HepG2 (cell line): ENCODE results near the gene ZNF48. TPM values are rescaled to one million over a fixed set of nuclear protein-coding genes. Genes with fewer than 3 reads are reported as not detected.

Source experiments
- polyA plus RNA-seq, 8 experiments: library from polyadenylated mRNA; depleted of rRNA in 3 of 8; stranded (reverse) in 7 of 8; unstranded in 1 of 8; fragments of >200 nt; fragmentation: Illumina TruSeq in 4 of 8; extraction: Trizol in 4 of 8; gene quantifications; 2 replicates each; pipeline versions ENCODE4 v1.2.1 to v1.2.3, GENCODE V29; 2011 to 2016; ENCODE audit warnings: low read depth in 4 of 8, missing spikeins in 1 of 8, mixed read lengths in 1 of 8; ENCODE audit not compliant: insufficient read depth in 1 of 8
- small RNA-seq, 3 experiments: library from RNA; depleted of rRNA; stranded (forward); fragments of <200 nt; gene quantifications; one replicate each; pipeline ENCODE3, GENCODE V24; 2012; ENCODE audit warnings: low read depth in 2 of 3, low replicate concordance in 1 of 3; ENCODE audit not compliant: insufficient read length in 3 of 3, insufficient read depth in 2 of 3
- total RNA-seq, 5 experiments: library from RNA; depleted of rRNA; stranded (reverse); fragments of >200 nt; fragmentation: Illumina TruSeq; extraction: Trizol; gene quantifications; 2 replicates each; pipeline ENCODE4 v1.2.3, GENCODE V29; 2016; ENCODE audit warnings: low read depth in 1 of 5

Gene ZNF48
- total and polyA plus RNA-seq, 2 of the 13 experiments (the other 11 are each of a cell fraction or from before 2014, with no cell fraction given): 9.9 to 12.3 TPM

Small RNA genes within 50 kb of the gene (small RNA-seq; reads per million reads assigned to genes)
- gene RF00406: 0.65 to 3.2 (median 2.9) reads per million in 3 experiments

Other genes starting within 250 kb of the ZNF48 start
- 5.4 and 6.5 TPM in 2 replicates for gene CORO1A, start 211.8 kb upstream of the ZNF48 start, total RNA-seq (2016; rRNA removed; fragmentation: Illumina TruSeq; extraction: Trizol)
- gene CORO1A, start 211.8 kb upstream of the ZNF48 start, polyA plus RNA-seq (2011; rRNA removed): 9.5 and 12.9 TPM in 2 replicates
- gene BOLA2B, start 201.8 kb upstream of the ZNF48 start, total RNA-seq (2016; rRNA removed; fragmentation: Illumina TruSeq; extraction: Trizol): 295 and 354 TPM in 2 replicates
- 63.8 and 97.0 TPM in 2 replicates for gene BOLA2B, start 201.8 kb upstream of the ZNF48 start, polyA plus RNA-seq (2011; rRNA removed)
- gene SLX1A, start 201.5 kb upstream of the ZNF48 start, total RNA-seq (2016; rRNA removed; fragmentation: Illumina TruSeq; extraction: Trizol): 13.4 and 37.1 TPM in 2 replicates
- 9.1 and 12.0 TPM in 2 replicates for gene SLX1A, start 201.5 kb upstream of the ZNF48 start, polyA plus RNA-seq (2011; rRNA removed)
- gene SULT1A3, start 196.2 kb upstream of the ZNF48 start, total RNA-seq (2016; rRNA removed; fragmentation: Illumina TruSeq; extraction: Trizol): 20.7 and 28.3 TPM in 2 replicates
- gene SULT1A3, start 196.2 kb upstream of the ZNF48 start, polyA plus RNA-seq (2011; rRNA removed): 15.4 and 21.0 TPM in 2 replicates
- 1.00 and 1.3 TPM in 2 replicates for gene NPIPB13, start 146.9 kb upstream of the ZNF48 start, total RNA-seq (2016; rRNA removed; fragmentation: Illumina TruSeq; extraction: Trizol)
- 2.7 and 4.4 TPM in 2 replicates for gene NPIPB13, start 146.9 kb upstream of the ZNF48 start, polyA plus RNA-seq (2011; rRNA removed)
- gene CD2BP2, start 40.1 kb upstream of the ZNF48 start, total RNA-seq (2016; rRNA removed; fragmentation: Illumina TruSeq; extraction: Trizol): 54.6 and 69.9 TPM in 2 replicates
- 24.9 and 27.3 TPM in 2 replicates for gene CD2BP2, start 40.1 kb upstream of the ZNF48 start, polyA plus RNA-seq (2011; rRNA removed)
- 20.8 and 24.8 TPM in 2 replicates for gene TBC1D10B, start 24.9 kb upstream of the ZNF48 start, total RNA-seq (2016; rRNA removed; fragmentation: Illumina TruSeq; extraction: Trizol)
- gene TBC1D10B, start 24.9 kb upstream of the ZNF48 start, polyA plus RNA-seq (2011; rRNA removed): 15.7 and 16.4 TPM in 2 replicates
- not detected in 2 replicates for gene MYL11, start 20.6 kb upstream of the ZNF48 start, total RNA-seq (2016; rRNA removed; fragmentation: Illumina TruSeq; extraction: Trizol)
- gene MYL11, start 20.6 kb upstream of the ZNF48 start, polyA plus RNA-seq (2011; rRNA removed): not detected in 2 replicates
- gene SEPTIN1, start 12.9 kb upstream of the ZNF48 start, total RNA-seq (2016; rRNA removed; fragmentation: Illumina TruSeq; extraction: Trizol): 0.18 and 0.27 TPM in 2 replicates
- gene SEPTIN1, start 12.9 kb upstream of the ZNF48 start, polyA plus RNA-seq (2011; rRNA removed): 0.67 and 0.94 TPM in 2 replicates
- 10.9 and 11.8 TPM in 2 replicates for gene ZNF771, start 12.2 kb downstream of the ZNF48 start, total RNA-seq (2016; rRNA removed; fragmentation: Illumina TruSeq; extraction: Trizol)
- 5.0 and 5.4 TPM in 2 replicates for gene ZNF771, start 12.2 kb downstream of the ZNF48 start, polyA plus RNA-seq (2011; rRNA removed)
- gene DCTPP1, start 34.6 kb downstream of the ZNF48 start, total RNA-seq (2016; rRNA removed; fragmentation: Illumina TruSeq; extraction: Trizol): 74.4 and 105 TPM in 2 replicates
- gene DCTPP1, start 34.6 kb downstream of the ZNF48 start, polyA plus RNA-seq (2011; rRNA removed): 52.9 and 54.8 TPM in 2 replicates
- gene SEPHS2, start 50.5 kb downstream of the ZNF48 start, total RNA-seq (2016; rRNA removed; fragmentation: Illumina TruSeq; extraction: Trizol): 20.7 and 56.3 TPM in 2 replicates
- gene SEPHS2, start 50.5 kb downstream of the ZNF48 start, polyA plus RNA-seq (2011; rRNA removed): 127 and 128 TPM in 2 replicates
- 0.51 and 0.86 TPM in 2 replicates for gene ITGAL, start 77.3 kb downstream of the ZNF48 start, total RNA-seq (2016; rRNA removed; fragmentation: Illumina TruSeq; extraction: Trizol)
- 1.2 TPM in 2 replicates for gene ITGAL, start 77.3 kb downstream of the ZNF48 start, polyA plus RNA-seq (2011; rRNA removed)
- 26.6 and 34.4 TPM in 2 replicates for gene ZNF768, start 131.1 kb downstream of the ZNF48 start, total RNA-seq (2016; rRNA removed; fragmentation: Illumina TruSeq; extraction: Trizol)
- 26.7 and 40.0 TPM in 2 replicates for gene ZNF768, start 131.1 kb downstream of the ZNF48 start, polyA plus RNA-seq (2011; rRNA removed)
- gene ZNF747, start 139.4 kb downstream of the ZNF48 start, total RNA-seq (2016; rRNA removed; fragmentation: Illumina TruSeq; extraction: Trizol): 8.8 and 10.2 TPM in 2 replicates
- gene ZNF747, start 139.4 kb downstream of the ZNF48 start, polyA plus RNA-seq (2011; rRNA removed): 7.0 and 7.2 TPM in 2 replicates
- 7.3 and 9.1 TPM in 2 replicates for gene ZNF764, start 163.0 kb downstream of the ZNF48 start, total RNA-seq (2016; rRNA removed; fragmentation: Illumina TruSeq; extraction: Trizol)
- 4.1 and 4.8 TPM in 2 replicates for gene ZNF764, start 163.0 kb downstream of the ZNF48 start, polyA plus RNA-seq (2011; rRNA removed)
- gene ZNF688, start 176.3 kb downstream of the ZNF48 start, total RNA-seq (2016; rRNA removed; fragmentation: Illumina TruSeq; extraction: Trizol): 5.4 and 5.8 TPM in 2 replicates
- gene ZNF688, start 176.3 kb downstream of the ZNF48 start, polyA plus RNA-seq (2011; rRNA removed): 2.4 and 2.9 TPM in 2 replicates
- gene ZNF785, start 190.3 kb downstream of the ZNF48 start, total RNA-seq (2016; rRNA removed; fragmentation: Illumina TruSeq; extraction: Trizol): not detected in 2 replicates
- 0.01 TPM in 1 of 2 replicates, not detected in the other for gene ZNF785, start 190.3 kb downstream of the ZNF48 start, polyA plus RNA-seq (2011; rRNA removed)
- 19.5 and 22.7 TPM in 2 replicates for gene ZNF689, start 215.0 kb downstream of the ZNF48 start, total RNA-seq (2016; rRNA removed; fragmentation: Illumina TruSeq; extraction: Trizol)
- 9.7 and 11.9 TPM in 2 replicates for gene ZNF689, start 215.0 kb downstream of the ZNF48 start, polyA plus RNA-seq (2011; rRNA removed)